Gastroesophageal sphincter (tissue), 4 donors: ENCODE results near the gene KRT2. TPM values are rescaled to one million over a fixed set of nuclear protein-coding genes. Genes with fewer than 3 reads are reported as not detected.
A peak's percentile ranks its signal among the peaks of the same experiment; 100 is the strongest.

ENCODE experiments used
- ATAC-seq: fragments of 150-250 bp; one replicate; pipeline ENCODE4 v1.9.1; 2016; ENCODE audit warnings: mild to moderate bottlenecking, moderate library complexity
- H3K27ac ChIP-seq, 4 donors: fragments of 200-600 bp; sonication (generic) in 3 of 4; 1 replicate in 3 of 4; 2 replicates in 1 of 4; pipeline ENCODE4 v1.5.1; 2016 to 2019
- H3K27me3 ChIP-seq: fragments of 200-600 bp; sonication (generic); one replicate; pipeline ENCODE4 v1.5.1; 2019
- H3K36me3 ChIP-seq, 2 donors: fragments of 200-600 bp; sonication (generic); one replicate each; pipeline ENCODE4 v1.5.1; 2019; ENCODE audit warnings: control low read depth in 1 of 2
- H3K4me1 ChIP-seq, 3 donors: fragments of 200-600 bp; sonication (generic); 1 replicate in 2 of 3; 2 replicates in 1 of 3; pipeline ENCODE4 v1.5.1; 2016 to 2019; ENCODE audit warnings: control low read depth in 2 of 3
- H3K4me3 ChIP-seq, 2 donors: fragments of 200-600 bp; sonication (generic); one replicate each; pipeline ENCODE4 v1.5.1; 2019; ENCODE audit warnings: mild to moderate bottlenecking in 1 of 2, moderate library complexity in 1 of 2
- H3K9me3 ChIP-seq, 3 donors: fragments of 200-600 bp; sonication (generic); one replicate each; pipeline ENCODE4 v1.5.1; 2017 to 2019; ENCODE audit warnings: control low read depth in 2 of 3
- CTCF ChIP-seq, 4 experiments: fragments of 200-600 bp in 2 of 4; fragments of 450-650 bp in 2 of 4; sonication (generic) in 1 of 4; IDR thresholded peaks; one replicate each; pipeline ENCODE4 v1.5.1; 2017 to 2019; ENCODE audit warnings: antibody characterized with exemption in 4 of 4, mild to moderate bottlenecking in 2 of 4, moderate library complexity in 2 of 4
- EP300 ChIP-seq: sonication (generic); formaldehyde crosslinking; IDR thresholded peaks from one replicate; pipeline ENCODE4 v1.6.1; 2017; ENCODE audit warnings: antibody characterized with exemption, mild to moderate bottlenecking
- POLR2A ChIP-seq, 2 donors: fragments of 450-650 bp; IDR thresholded peaks; one replicate each; pipeline ENCODE4 v1.6.1; 2017; ENCODE audit warnings: antibody characterized with exemption in 2 of 2, mild to moderate bottlenecking in 2 of 2, moderate library complexity in 1 of 2
- POLR2AphosphoS5 ChIP-seq: sonication (generic); formaldehyde crosslinking; IDR thresholded peaks from one replicate; pipeline ENCODE4 v1.6.1; 2017; ENCODE audit warnings: antibody characterized with exemption
- WGBS, 2 donors: methylation state at CpG; one replicate each; pipeline ENCODE4 v1.1.5; 2018; ENCODE audit warnings: low coverage in 1 of 2; 5-methylcytosine and 5-hydroxymethylcytosine counted together
- total RNA-seq, 4 donors: library from RNA; depleted of rRNA; stranded (reverse); fragments of >200 nt; gene quantifications; one replicate each; pipeline ENCODE4 v1.1.0, GENCODE V29; 2016

KRT2 gene
- total RNA-seq, 4 donors from 2014 or later = not detected

GRCh38 chr12:52682381-52682660 is 30.3 kb upstream of the KRT2 start:
- Histone ChIP-seq H3K27me3 (peaks cover 38% of the 10 kb centered on the region), H3K4me1 (no peaks in the 10 kb centered on the region), H3K9me3 (no peaks in the 10 kb centered on the region), H3K36me3 (no peaks in the 10 kb centered on the region), H3K27ac (peak overlapping the region in 1 of 4 donors; percentile 53), H3K4me3 (no peak overlapping the region)
- 75% methylated on average over 2 of the region's 2 CpGs; no CpG with 5 or more reads in 1 of the 2 donors for WGBS, 2 donors
- peak; percentile 50 for ATAC-seq
- peak; percentile 10 for TF ChIP-seq POLR2AphosphoS5
- TF ChIP-seq EP300 = no peak

GRCh38 chr12:52681526-52682380 is 29.7 kb upstream of the KRT2 start:
- no peaks in the 10 kb centered on the region for H3K4me1 ChIP-seq
- H3K27ac ChIP-seq = no peak overlapping the region
- no peaks in the 10 kb centered on the region for H3K36me3 ChIP-seq
- WGBS, 2 donors = 73% methylated on average over 9 of the region's 12 CpGs; no CpG with 5 or more reads in 1 of the 2 donors
- TF ChIP-seq POLR2A (IDR thresholded peaks at IDR 0.05) (no peak), CTCF (IDR thresholded peaks at IDR 0.05) (no peak), POLR2AphosphoS5 (no peak), EP300 (no peak)
- ATAC-seq = no peak
- no peak overlapping the region for H3K4me3 ChIP-seq
- no peaks in the 10 kb centered on the region for H3K9me3 ChIP-seq
- H3K27me3 ChIP-seq = peaks cover 32% of the 10 kb centered on the region

GRCh38 chr12:52680363-52680762 is 28.4 kb upstream of the KRT2 start, which contains the start of gene KRT1:
Gene KRT1, minus strand, starts transcription at chr12:52680407. Its CDS starts 59 bp downstream, at chr12:52680348.
- H3K36me3 ChIP-seq = no peaks in the 10 kb centered on the region
- H3K27me3 ChIP-seq = peaks cover 22% of the 10 kb centered on the region
- no peak for ATAC-seq
- 87 to 93% methylated on average over 3 of the region's 3 CpGs for WGBS, 2 donors
- no peak within 1 kb of the TSS for H3K4me3 ChIP-seq
- H3K4me1 ChIP-seq = no peaks in the 10 kb centered on the region
- H3K27ac ChIP-seq = no peak within 1 kb of the TSS
- TF ChIP-seq CTCF (IDR thresholded peaks at IDR 0.05) (no peak), POLR2A (IDR thresholded peaks at IDR 0.05) (no peak), POLR2AphosphoS5 (no peak), EP300 (no peak)
- no peaks in the 10 kb centered on the region for H3K9me3 ChIP-seq

GRCh38 chr12:52679875-52680274 is 27.9 kb upstream of the KRT2 start:
- Histone ChIP-seq H3K27ac (no peak overlapping the region), H3K9me3 (no peaks in the 10 kb centered on the region), H3K4me3 (no peak overlapping the region), H3K4me1 (no peaks in the 10 kb centered on the region), H3K27me3 (peaks cover 17% of the 10 kb centered on the region), H3K36me3 (no peaks in the 10 kb centered on the region)
- TF ChIP-seq EP300 (no peak), CTCF (IDR thresholded peaks at IDR 0.05) (no peak), POLR2AphosphoS5 (no peak), POLR2A (IDR thresholded peaks at IDR 0.05) (no peak)
- ATAC-seq = no peak
- WGBS, 2 donors = 85 to 100% methylated on average over 1 to 4 of the region's 5 CpGs

GRCh38 chr12:52677671-52678070 is 25.7 kb upstream of the KRT2 start:
- Histone ChIP-seq H3K27ac (no peak overlapping the region), H3K4me3 (no peak overlapping the region), H3K27me3 (peaks cover 9% of the 10 kb centered on the region), H3K4me1 (peaks cover 0 to 10% (median 0%) of the 10 kb centered on the region in 3 donors), H3K36me3 (no peaks in the 10 kb centered on the region), H3K9me3 (no peaks in the 10 kb centered on the region)
- ATAC-seq = no peak
- WGBS, 2 donors = 100% methylated on average over 1 of the region's 1 CpG; no CpG with 5 or more reads in 1 of the 2 donors
- no peak for TF ChIP-seq POLR2A (IDR thresholded peaks at IDR 0.05)
- TF ChIP-seq POLR2AphosphoS5 = no peak
- TF ChIP-seq EP300 = no peak
- no peak for TF ChIP-seq CTCF (IDR thresholded peaks at IDR 0.05)
